ENCODE results near the gene GJD3.

GRCh38 chr17:40340880-40341807 lies 23.4 kb downstream of the GJD3 start:
- TF ChIP-seq POLR2A (IDR thresholded peaks at IDR 0.05; ENCODE audit: low read length) (peak; percentile 40), GATA1 (IDR thresholded peaks at IDR 0.05; ENCODE audit: low read depth, low read length) (no peak)

Data from erythroblast (primary cell).